WERI-Rb-1 (cell line): ENCODE measurements around the gene TMEM232.

Experiments
- DNase-seq: peaks from one replicate; pipeline ENCODE4 v3.0.0-alpha.2; 2020
- H3K27ac ChIP-seq: fragments of 250-450 bp; sonication (Bioruptor Pico); 2 replicates; pipeline ENCODE4 v1.5.1; 2020; ENCODE audit warnings: mild to moderate bottlenecking, moderate library complexity
- H3K27me3 ChIP-seq: fragments of 250-450 bp; sonication (Bioruptor Pico); 2 replicates; pipeline ENCODE4 v1.5.1; 2021; ENCODE audit warnings: mild to moderate bottlenecking, low read depth, moderate library complexity; ENCODE audit not compliant: insufficient read depth, severe bottlenecking
- H3K36me3 ChIP-seq: fragments of 250-450 bp; sonication (Bioruptor Pico); 2 replicates; pipeline ENCODE4 v1.5.1; 2020; ENCODE audit warnings: mild to moderate bottlenecking, moderate library complexity
- H3K4me3 ChIP-seq: 2 replicates; pipeline ENCODE4 v1.5.1; 2011; ENCODE audit warnings: low read depth, mild to moderate bottlenecking, control low read depth, low read length
- H3K9me3 ChIP-seq: fragments of 250-450 bp; sonication (Bioruptor Pico); 2 replicates; pipeline ENCODE4 v1.5.1; 2021; ENCODE audit warnings: mild to moderate bottlenecking, moderate library complexity; ENCODE audit not compliant: severe bottlenecking
- TF ChIP-seq, protein P1 (sequence below): IDR thresholded peaks from 2 replicates; pipeline ENCODE4 v1.5.1; 2011; ENCODE audit warnings: low read depth, mild to moderate bottlenecking, control low read depth, inconsistent platforms, low read length

The TMEM232 gene

DNA sequence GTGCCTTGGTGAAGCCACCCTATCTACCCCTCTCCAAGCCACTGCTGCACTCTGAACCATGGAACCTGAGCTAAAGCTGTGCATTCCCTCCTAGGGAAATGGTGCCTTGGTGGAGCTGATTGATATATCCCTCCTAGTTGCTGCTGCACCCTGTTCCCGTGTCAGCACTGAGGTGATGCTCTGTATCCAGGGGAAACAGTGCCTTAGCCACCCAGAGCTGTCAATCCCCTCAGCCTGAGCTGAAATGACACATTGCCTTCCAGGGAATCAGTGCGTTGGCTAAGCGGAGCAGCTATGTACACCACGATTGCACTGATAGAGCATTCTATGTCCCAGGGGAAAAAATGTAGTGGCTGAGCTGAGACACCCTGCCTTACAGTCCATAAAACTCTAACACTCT lies 257.0 kb downstream of the TMEM232 start:
- Histone ChIP-seq H3K27ac (no peak overlapping the region), H3K4me3 (no peak overlapping the region), H3K27me3 (no peaks in the 10 kb centered on the region), H3K9me3 (peaks cover 5% of the 10 kb centered on the region), H3K36me3 (no peaks in the 10 kb centered on the region)
- TF ChIP-seq, protein P1, sequence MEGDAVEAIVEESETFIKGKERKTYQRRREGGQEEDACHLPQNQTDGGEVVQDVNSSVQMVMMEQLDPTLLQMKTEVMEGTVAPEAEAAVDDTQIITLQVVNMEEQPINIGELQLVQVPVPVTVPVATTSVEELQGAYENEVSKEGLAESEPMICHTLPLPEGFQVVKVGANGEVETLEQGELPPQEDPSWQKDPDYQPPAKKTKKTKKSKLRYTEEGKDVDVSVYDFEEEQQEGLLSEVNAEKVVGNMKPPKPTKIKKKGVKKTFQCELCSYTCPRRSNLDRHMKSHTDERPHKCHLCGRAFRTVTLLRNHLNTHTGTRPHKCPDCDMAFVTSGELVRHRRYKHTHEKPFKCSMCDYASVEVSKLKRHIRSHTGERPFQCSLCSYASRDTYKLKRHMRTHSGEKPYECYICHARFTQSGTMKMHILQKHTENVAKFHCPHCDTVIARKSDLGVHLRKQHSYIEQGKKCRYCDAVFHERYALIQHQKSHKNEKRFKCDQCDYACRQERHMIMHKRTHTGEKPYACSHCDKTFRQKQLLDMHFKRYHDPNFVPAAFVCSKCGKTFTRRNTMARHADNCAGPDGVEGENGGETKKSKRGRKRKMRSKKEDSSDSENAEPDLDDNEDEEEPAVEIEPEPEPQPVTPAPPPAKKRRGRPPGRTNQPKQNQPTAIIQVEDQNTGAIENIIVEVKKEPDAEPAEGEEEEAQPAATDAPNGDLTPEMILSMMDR = no peak
- no peak for DNase-seq

DNA sequence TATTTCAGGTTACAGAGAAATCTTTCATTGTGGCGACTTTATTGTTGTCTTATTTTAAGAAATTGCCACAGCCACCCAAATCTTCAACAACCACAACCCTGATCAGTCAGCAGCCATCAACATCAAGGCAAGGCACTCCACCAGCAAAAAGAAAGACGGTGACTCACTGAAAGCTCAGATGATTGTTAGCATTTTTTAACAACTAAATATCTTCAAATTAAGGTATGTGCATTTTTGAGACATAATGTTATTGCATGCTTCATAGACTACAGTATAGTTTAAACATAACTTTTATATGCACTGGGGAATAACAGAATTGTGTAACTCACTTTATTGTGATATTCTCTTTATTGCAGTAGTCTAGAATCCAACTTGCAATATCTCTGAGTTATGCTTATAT lies 263.4 kb downstream of the TMEM232 start:
- no peaks in the 10 kb centered on the region for H3K27me3 ChIP-seq
- H3K36me3 ChIP-seq = no peaks in the 10 kb centered on the region
- TF ChIP-seq, protein P1 = no peak
- DNase-seq = no peak
- no peak overlapping the region for H3K4me3 ChIP-seq
- H3K27ac ChIP-seq = no peak overlapping the region
- H3K9me3 ChIP-seq = no peaks in the 10 kb centered on the region

DNA sequence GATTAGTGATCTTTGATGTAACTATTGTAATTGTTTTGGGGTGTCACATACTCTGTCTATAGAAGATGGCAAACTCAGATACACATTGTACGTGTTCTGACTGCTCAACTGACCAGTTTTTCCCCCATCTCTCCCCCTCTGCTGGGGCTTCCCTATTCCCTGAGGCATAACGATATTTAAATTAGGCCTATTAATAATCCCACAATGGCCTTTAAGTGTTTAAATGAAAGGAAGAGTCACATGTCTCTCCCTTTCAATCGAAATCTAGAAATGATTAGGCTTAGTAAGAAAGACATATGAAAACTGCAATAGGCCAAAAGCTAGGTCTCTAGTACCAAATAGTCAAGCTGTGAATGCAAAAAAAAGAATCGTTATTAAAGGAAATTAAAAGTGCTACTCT lies 265.6 kb downstream of the TMEM232 start:
- H3K4me3 ChIP-seq = no peak overlapping the region
- DNase-seq = no peak
- H3K36me3 ChIP-seq = no peaks in the 10 kb centered on the region
- H3K27ac ChIP-seq = no peak overlapping the region
- no peaks in the 10 kb centered on the region for H3K9me3 ChIP-seq
- TF ChIP-seq, protein P1 = no peak
- H3K27me3 ChIP-seq = no peaks in the 10 kb centered on the region

DNA sequence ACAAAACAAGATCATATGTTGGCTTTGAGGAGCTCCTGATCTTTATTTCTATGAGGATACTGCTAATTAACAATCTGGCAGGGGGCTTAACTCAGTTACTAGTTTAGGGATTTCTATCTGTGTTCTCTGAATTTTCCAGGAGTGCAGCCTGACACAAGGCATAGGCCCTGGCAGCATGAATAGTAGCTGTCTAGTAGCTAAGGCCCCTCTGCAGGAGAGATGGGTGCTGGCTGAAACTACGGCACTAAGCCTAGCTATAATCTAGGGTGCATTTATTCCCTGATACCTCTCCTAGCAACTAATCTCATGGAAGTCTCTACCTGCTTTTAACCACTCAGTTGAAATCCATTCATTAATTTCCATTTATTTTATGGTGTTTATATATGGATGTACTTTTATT lies 268.2 kb downstream of the TMEM232 start:
- Histone ChIP-seq H3K36me3 (no peaks in the 10 kb centered on the region), H3K27me3 (no peaks in the 10 kb centered on the region), H3K9me3 (no peaks in the 10 kb centered on the region), H3K4me3 (no peak overlapping the region), H3K27ac (no peak overlapping the region)
- peak; percentile 10 for DNase-seq
- TF ChIP-seq, protein P1 = no peak

DNA sequence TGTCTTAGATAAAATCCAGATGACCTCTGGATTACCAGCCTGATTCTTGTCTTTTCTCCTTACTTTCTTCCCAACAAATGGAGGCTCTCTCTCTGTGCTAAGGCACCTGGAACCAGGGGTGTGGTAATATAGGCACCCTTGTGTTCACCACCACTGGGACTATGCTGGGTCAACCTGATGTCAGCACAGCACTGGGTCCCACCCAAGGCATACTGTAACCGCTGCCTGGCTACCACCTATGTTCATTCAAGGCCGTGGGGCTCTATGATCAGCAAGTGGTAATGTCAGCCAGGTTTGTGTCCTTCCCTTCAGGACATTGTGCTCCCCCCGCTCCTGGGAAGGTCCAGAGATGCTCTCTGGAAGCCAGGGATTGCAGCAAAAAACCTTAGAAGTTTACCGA lies 283.6 kb downstream of the TMEM232 start:
- TF ChIP-seq, protein P1 = no peak
- H3K27me3 ChIP-seq = no peaks in the 10 kb centered on the region
- H3K36me3 ChIP-seq = no peaks in the 10 kb centered on the region
- H3K27ac ChIP-seq = no peak overlapping the region
- no peaks in the 10 kb centered on the region for H3K9me3 ChIP-seq
- H3K4me3 ChIP-seq = no peak overlapping the region
- no peak for DNase-seq

DNA sequence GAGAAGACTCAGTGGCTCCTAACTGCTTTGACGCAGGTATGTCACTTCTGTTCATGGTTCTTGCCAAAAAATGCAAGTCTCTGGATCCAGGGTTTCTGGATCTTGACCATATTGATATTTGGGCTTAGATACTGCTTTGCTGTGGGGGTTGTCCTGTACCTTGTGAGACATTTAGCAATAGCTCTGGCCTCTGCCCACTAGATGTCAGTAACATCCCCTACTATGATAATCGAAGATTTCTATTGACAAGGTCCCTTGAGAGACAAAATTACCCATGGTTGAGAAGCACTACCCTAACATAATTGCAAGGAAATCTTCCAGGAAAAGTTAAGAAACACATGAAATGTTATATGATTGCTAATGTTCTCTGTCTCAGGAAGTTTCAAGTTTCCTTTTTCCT lies 285.4 kb downstream of the TMEM232 start:
- DNase-seq = peak; percentile 22
- Histone ChIP-seq H3K4me3 (no peak overlapping the region), H3K9me3 (no peaks in the 10 kb centered on the region), H3K36me3 (no peaks in the 10 kb centered on the region), H3K27ac (no peak overlapping the region), H3K27me3 (no peaks in the 10 kb centered on the region)
- TF ChIP-seq, protein P1 = peak; percentile 54
